Measurements from ENCODE around the gene PLTP. TPM values are rescaled to one million over a fixed set of nuclear protein-coding genes. Genes with fewer than 3 reads are reported as not detected.

Gene PLTP, protein sequence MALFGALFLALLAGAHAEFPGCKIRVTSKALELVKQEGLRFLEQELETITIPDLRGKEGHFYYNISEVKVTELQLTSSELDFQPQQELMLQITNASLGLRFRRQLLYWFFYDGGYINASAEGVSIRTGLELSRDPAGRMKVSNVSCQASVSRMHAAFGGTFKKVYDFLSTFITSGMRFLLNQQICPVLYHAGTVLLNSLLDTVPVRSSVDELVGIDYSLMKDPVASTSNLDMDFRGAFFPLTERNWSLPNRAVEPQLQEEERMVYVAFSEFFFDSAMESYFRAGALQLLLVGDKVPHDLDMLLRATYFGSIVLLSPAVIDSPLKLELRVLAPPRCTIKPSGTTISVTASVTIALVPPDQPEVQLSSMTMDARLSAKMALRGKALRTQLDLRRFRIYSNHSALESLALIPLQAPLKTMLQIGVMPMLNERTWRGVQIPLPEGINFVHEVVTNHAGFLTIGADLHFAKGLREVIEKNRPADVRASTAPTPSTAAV
- 61.4 and 62.5 TPM in 2 replicates for total RNA-seq (2021)
- long read RNA-seq, transcript PLTP-203 (16 exons, 1,743 nt), result major isoform, 712 of 829 reads
- long read RNA-seq, transcript PLTP-201 (15 exons, 1,731 nt), result minor isoform, 31 of 829 reads
- long read RNA-seq, transcript PLTP-204 (14 exons, 1,420 nt), result minor isoform, 16 of 829 reads
- long read RNA-seq, transcript PLTP-205 (15 exons, 2,255 nt), result minor isoform, 7 of 829 reads
- long read RNA-seq, partial matches to known transcripts, result 15 of 829 reads
- long read RNA-seq, other reads (novel, unspliced or antisense), result 44 of 829 reads

- no peaks in the 10 kb centered on the region for H3K4me1 ChIP-seq (ENCODE audit: insufficient read depth, low read length)
- no peak within 1 kb of the TSS for H4K8ac ChIP-seq (replicated peaks; ENCODE audit: insufficient read length, low read depth, low read length)
- H2BK15ac ChIP-seq (ENCODE audit: low read depth, low read length), result no peak within 1 kb of the TSS
- H3K27ac Mint-ChIP-seq, result peak within 1 kb of the TSS; percentile 94 to 99 (median 99)
- peaks cover 6 to 16% of the 10 kb centered on the region in 2 experiments for H3K4me1 Mint-ChIP-seq
- no peaks in the 10 kb centered on the region for H3K9me3 ChIP-seq (ENCODE audit: control insufficient read depth, low read depth, low read length)
- H2BK20ac ChIP-seq (ENCODE audit: low read depth, low read length, poor library complexity, severe bottlenecking), result no peak within 1 kb of the TSS
- no peak within 1 kb of the TSS for H3T11ph ChIP-seq (ENCODE audit: low read length)
- no peak within 1 kb of the TSS for H2BK120ac ChIP-seq (ENCODE audit: low read depth, low read length, poor library complexity, severe bottlenecking)
- H2BK12ac ChIP-seq (ENCODE audit: insufficient read length, low read depth, low read length), result no peak within 1 kb of the TSS
- no peak within 1 kb of the TSS for H3K4ac ChIP-seq (ENCODE audit: low read depth, low read length)
- H2BK5ac ChIP-seq (ENCODE audit: insufficient read length, low read length), result no peak within 1 kb of the TSS
- no peak within 1 kb of the TSS for H3K27ac ChIP-seq (ENCODE audit: insufficient read length, low read depth, low read length)
- H3K23me2 ChIP-seq (ENCODE audit: insufficient read length, low read depth, low read length, poor library complexity, severe bottlenecking), result peaks cover 16% of the 10 kb centered on the region
- no peak within 1 kb of the TSS for H3K23ac ChIP-seq (ENCODE audit: insufficient read length, low read depth, low read length)
- no peak for TF ChIP-seq CTCF (conservative IDR thresholded peaks at IDR 0.05)
- H4K5ac ChIP-seq (ENCODE audit: insufficient read length, low read depth, low read length), result no peak within 1 kb of the TSS
- no peaks in the 10 kb centered on the region for H4K20me1 ChIP-seq (ENCODE audit: control insufficient read depth, insufficient read depth, insufficient read length)
- H3K4me2 ChIP-seq (ENCODE audit: insufficient read depth, insufficient read length, low read length), result peak within 1 kb of the TSS; percentile 91
- DNase-seq, result peak; percentile 80
- no peak within 1 kb of the TSS for H3K56ac ChIP-seq (ENCODE audit: insufficient read length, low read depth, low read length)
- peak within 1 kb of the TSS; percentile 81 to 92 for H3K4me3 Mint-ChIP-seq
- no peak within 1 kb of the TSS for H2AK5ac ChIP-seq (ENCODE audit: insufficient read length, low read length)
- H3K36me3 Mint-ChIP-seq (ENCODE audit: insufficient read depth in 1 of 3, low read depth in 3 of 3), result peaks cover 21 to 28% (median 24%) of the 10 kb centered on the region in 3 experiments; a peak in 6 of 7 replicates
- no peak within 1 kb of the TSS for H4K91ac ChIP-seq (ENCODE audit: insufficient read length, low read depth, low read length)
- peak within 1 kb of the TSS; percentile 64 for H3K9ac ChIP-seq (ENCODE audit: extremely low read depth, insufficient read length, low read length)
- H3K27me3 ChIP-seq (ENCODE audit: insufficient read depth, low read length), result no peaks in the 10 kb centered on the region
- peak within 1 kb of the TSS; percentile 54 for H3K18ac ChIP-seq (ENCODE audit: insufficient read length, low read depth, low read length)
- no peaks in the 10 kb centered on the region for H3K27me3 Mint-ChIP-seq (ENCODE audit: low read depth)
- no CpG with 5 or more reads among the region's 58 CpGs for WGBS (ENCODE audit: extremely low coverage, insufficient read length, low lambda C conversion rate)
- no peaks in the 10 kb centered on the region for H3K79me2 ChIP-seq (ENCODE audit: insufficient read depth, low read length)
- no peaks in the 10 kb centered on the region for H3K79me1 ChIP-seq (ENCODE audit: insufficient read depth, low read depth, low read length, poor library complexity, severe bottlenecking)
- no peak within 1 kb of the TSS for H2AFZ ChIP-seq (ENCODE audit: low read length)
- H3K14ac ChIP-seq (ENCODE audit: insufficient read depth, low read length), result peak within 1 kb of the TSS; percentile 62; the same call in 1 of the 2 replicates
- H3K9me3 Mint-ChIP-seq, result no peaks in the 10 kb centered on the region
These were observed at the start of gene PLTP for GRCh38 chr20:45911486-45912343. PLTP (minus strand) TSS chr20:45912155; CDS start chr20:45911452, 703 bp downstream.
